Measurements from ENCODE around the gene CREB3L1. TPM values are rescaled to one million over a fixed set of nuclear protein-coding genes. Genes with fewer than 3 reads are reported as not detected.

Gene CREB3L1
- total RNA-seq, 1 experiment from 2014 or later: 3.3 TPM

DNA sequence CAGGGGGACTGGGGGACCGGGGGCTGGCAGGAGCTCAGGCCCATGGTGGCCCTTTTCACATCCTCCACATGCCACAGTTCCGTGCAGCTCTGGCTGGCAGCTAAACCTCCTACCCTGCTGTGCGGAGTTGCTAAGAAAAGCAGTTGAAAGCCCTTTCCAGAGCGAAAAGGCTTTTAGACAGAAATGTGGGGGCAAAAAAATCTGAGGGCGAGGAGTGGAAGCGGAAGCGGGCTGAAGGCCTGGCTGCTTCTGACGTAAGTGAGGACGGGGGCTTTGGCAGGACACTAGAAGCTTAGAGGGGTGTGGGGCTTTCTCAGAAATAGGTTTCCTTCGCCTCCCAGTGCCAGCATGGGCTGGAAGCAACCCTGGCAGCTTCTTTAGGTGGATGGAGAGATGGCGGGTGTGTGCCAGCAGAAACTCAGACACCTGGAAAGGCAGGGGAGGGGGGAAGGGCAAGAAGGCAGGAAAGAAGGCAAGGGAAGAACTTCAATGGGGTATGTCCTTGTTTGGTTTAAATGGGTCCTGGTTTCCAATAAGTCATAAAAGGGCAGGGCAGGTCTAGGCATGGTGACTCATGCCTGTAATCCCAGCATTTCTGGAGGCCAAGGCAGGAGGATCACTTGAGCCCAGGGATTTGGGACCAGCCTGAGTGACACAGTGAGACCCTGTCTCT is 58.6 kb downstream of the CREB3L1 start:
- no peak overlapping the region for H2AK5ac ChIP-seq (ENCODE audit: insufficient read length, low read length)
- H3K4me1 ChIP-seq (ENCODE audit: insufficient read depth, low read length): peaks cover 19% of the 10 kb centered on the region
- Mint-ChIP-seq H3K36me3 (ENCODE audit: insufficient read depth in 1 of 3, low read depth in 3 of 3) (no peaks in the 10 kb centered on the region; a peak in 1 of 7 replicates), H3K27ac (peak overlapping the region in 2 of 3 experiments; percentile 53 to 91; a peak in 3 of 7 replicates), H3K4me3 (peak overlapping the region in 1 of 2 experiments; percentile 31; a peak in 3 of 5 replicates), H3K4me1 (peaks cover 66 to 86% of the 10 kb centered on the region in 2 experiments), H3K9me3 (no peaks in the 10 kb centered on the region), H3K27me3 (ENCODE audit: low read depth) (peaks cover 41% of the 10 kb centered on the region)
- no peak overlapping the region for H3K9ac ChIP-seq (ENCODE audit: extremely low read depth, insufficient read length, low read length)
- peaks cover 19% of the 10 kb centered on the region; the same call in 1 of the 2 replicates for H3K27me3 ChIP-seq (ENCODE audit: insufficient read depth, low read length)
- no peak overlapping the region for H4K8ac ChIP-seq (replicated peaks; ENCODE audit: insufficient read length, low read depth, low read length)
- no peaks in the 10 kb centered on the region for H3K9me3 ChIP-seq (ENCODE audit: control insufficient read depth, low read depth, low read length)
- no peak overlapping the region for H3T11ph ChIP-seq (ENCODE audit: low read length)
- no peak overlapping the region for H3K23ac ChIP-seq (ENCODE audit: insufficient read length, low read depth, low read length)
- H3K56ac ChIP-seq (ENCODE audit: insufficient read length, low read depth, low read length): no peak overlapping the region
- H4K20me1 ChIP-seq (ENCODE audit: control insufficient read depth, insufficient read depth, insufficient read length): no peaks in the 10 kb centered on the region
- no peak overlapping the region for H2BK120ac ChIP-seq (ENCODE audit: low read depth, low read length, poor library complexity, severe bottlenecking)
- no peak overlapping the region for H2BK15ac ChIP-seq (ENCODE audit: low read depth, low read length)
- WGBS (ENCODE audit: extremely low coverage, insufficient read length, low lambda C conversion rate): no CpG with 5 or more reads among the region's 11 CpGs
- H3K4me2 ChIP-seq (ENCODE audit: insufficient read depth, insufficient read length, low read length): no peak overlapping the region
- H4K91ac ChIP-seq (ENCODE audit: insufficient read length, low read depth, low read length): no peak overlapping the region
- no peaks in the 10 kb centered on the region for H3K79me1 ChIP-seq (ENCODE audit: insufficient read depth, low read depth, low read length, poor library complexity, severe bottlenecking)
- no peak overlapping the region for H2AFZ ChIP-seq (ENCODE audit: low read length)
- no peak overlapping the region for H3K4ac ChIP-seq (ENCODE audit: low read depth, low read length)
- H2BK20ac ChIP-seq (ENCODE audit: low read depth, low read length, poor library complexity, severe bottlenecking): no peak overlapping the region
- no peak overlapping the region for H3K18ac ChIP-seq (ENCODE audit: insufficient read length, low read depth, low read length)
- no peaks in the 10 kb centered on the region for H3K79me2 ChIP-seq (ENCODE audit: insufficient read depth, low read length)
- H2BK12ac ChIP-seq (ENCODE audit: insufficient read length, low read depth, low read length): no peak overlapping the region
- no peak overlapping the region for H4K5ac ChIP-seq (ENCODE audit: insufficient read length, low read depth, low read length)
- H3K14ac ChIP-seq (ENCODE audit: insufficient read depth, low read length): peak overlapping the region; percentile 27; the same call in 1 of the 2 replicates
- H2BK5ac ChIP-seq (ENCODE audit: insufficient read length, low read length): no peak overlapping the region
- TF ChIP-seq, protein P1, sequence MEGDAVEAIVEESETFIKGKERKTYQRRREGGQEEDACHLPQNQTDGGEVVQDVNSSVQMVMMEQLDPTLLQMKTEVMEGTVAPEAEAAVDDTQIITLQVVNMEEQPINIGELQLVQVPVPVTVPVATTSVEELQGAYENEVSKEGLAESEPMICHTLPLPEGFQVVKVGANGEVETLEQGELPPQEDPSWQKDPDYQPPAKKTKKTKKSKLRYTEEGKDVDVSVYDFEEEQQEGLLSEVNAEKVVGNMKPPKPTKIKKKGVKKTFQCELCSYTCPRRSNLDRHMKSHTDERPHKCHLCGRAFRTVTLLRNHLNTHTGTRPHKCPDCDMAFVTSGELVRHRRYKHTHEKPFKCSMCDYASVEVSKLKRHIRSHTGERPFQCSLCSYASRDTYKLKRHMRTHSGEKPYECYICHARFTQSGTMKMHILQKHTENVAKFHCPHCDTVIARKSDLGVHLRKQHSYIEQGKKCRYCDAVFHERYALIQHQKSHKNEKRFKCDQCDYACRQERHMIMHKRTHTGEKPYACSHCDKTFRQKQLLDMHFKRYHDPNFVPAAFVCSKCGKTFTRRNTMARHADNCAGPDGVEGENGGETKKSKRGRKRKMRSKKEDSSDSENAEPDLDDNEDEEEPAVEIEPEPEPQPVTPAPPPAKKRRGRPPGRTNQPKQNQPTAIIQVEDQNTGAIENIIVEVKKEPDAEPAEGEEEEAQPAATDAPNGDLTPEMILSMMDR (conservative IDR thresholded peaks at IDR 0.05): no peak
- H3K27ac ChIP-seq (ENCODE audit: insufficient read length, low read depth, low read length): no peak overlapping the region
- DNase-seq: no peak
- H3K23me2 ChIP-seq (ENCODE audit: insufficient read length, low read depth, low read length, poor library complexity, severe bottlenecking): peaks cover 7% of the 10 kb centered on the region
